DMS79 (cell line): ENCODE measurements around the gene OSBPL6.
A peak's percentile ranks its signal among the peaks of the same experiment; 100 is the strongest.

Experiments
- DNase-seq: peaks from one replicate; lab custom pipeline; 2025; lab: John Stamatoyannopoulos, UW

Gene OSBPL6

GRCh38 chr2:178448968-178449661 is 254.8 kb downstream of the OSBPL6 start:
- DNase-seq: no peak

- no peak for DNase-seq
These were observed 255.6 kb downstream of the OSBPL6 start for GRCh38 chr2:178449700-178450523.

GRCh38 chr2:178450524-178450773 is 256.1 kb downstream of the OSBPL6 start:
- peak; percentile 77 for DNase-seq

GRCh38 chr2:178450774-178451525 is 256.6 kb downstream of the OSBPL6 start, which contains the start of the genes PJVK and PRKRA:
Gene PJVK, plus strand, starts transcription at chr2:178451378. Its CDS starts 2,032 bp downstream, at chr2:178453410.
Gene PRKRA, minus strand, starts transcription at chr2:178451175. Its CDS starts 145 bp downstream, at chr2:178451030.
- peak; percentile 87 for DNase-seq

GRCh38 chr2:178452334-178452733 is 258.0 kb downstream of the OSBPL6 start:
- no peak for DNase-seq
